ENCODE data around the gene CERS1. TPM values are rescaled to one million over a fixed set of nuclear protein-coding genes. Genes with fewer than 3 reads are reported as not detected.

The CERS1 gene
- total RNA-seq, 1 donor, result 0.27 TPM

DNA sequence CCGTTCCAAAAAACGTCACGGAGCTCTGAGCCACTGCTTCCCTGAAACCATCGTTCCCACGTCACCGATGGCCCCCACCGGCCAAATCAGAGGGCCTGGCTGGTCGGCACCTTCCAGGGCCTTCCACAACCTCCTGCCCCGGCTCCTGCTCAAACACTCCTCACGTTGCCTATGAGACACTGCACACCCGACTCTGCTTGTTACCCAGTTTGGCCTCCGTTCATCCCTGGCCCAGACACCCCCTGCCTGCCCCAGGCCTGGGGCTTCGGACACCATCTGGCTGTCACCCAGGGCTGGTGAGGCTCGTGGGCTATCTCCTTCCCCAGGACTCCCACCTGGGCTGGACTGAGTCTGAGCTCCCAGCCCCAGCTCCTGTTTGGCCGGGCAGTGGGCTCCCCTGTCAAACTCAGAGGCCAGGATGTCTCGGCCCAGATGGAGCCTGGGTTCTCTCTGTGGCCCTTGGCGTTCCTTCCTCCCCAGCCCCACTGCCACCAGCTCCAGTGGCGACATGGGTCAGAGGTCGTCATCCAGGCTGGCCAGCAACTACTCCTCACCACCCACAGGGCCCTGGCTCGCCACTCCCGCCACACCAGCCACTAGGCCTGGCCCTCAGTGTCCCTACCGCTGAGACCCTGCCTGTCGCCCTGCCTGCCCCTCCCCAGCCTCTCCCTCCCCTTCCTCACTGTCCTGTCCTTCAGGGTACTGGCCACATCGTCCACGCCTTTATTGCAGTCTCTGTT lies 17.7 kb downstream of the CERS1 start:
- DNase-seq (ENCODE audit: low read depth in 2 of 3, low spot score in 2 of 3), result no peak

DNA sequence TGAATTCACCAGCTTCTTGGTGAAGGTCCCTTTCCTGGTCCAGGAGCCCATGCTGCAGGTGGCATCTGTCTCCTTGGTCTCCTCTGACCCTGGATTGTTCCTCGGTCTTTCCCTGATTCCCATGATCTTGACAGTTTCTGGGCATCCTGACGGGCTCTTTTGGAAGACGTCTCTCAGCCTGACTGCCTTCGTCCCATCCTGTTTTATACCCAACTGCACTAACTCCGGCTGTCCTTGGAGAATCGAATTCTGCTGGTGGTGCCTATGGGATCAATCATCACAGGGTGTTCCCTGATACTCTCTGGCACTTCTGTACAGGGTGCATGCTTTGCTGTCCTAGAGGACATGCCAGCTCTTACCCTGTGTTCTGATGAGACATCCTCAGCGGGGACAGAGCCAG lies 19.1 kb downstream of the CERS1 start:
- no peak for DNase-seq (ENCODE audit: low read depth in 2 of 3, low spot score in 2 of 3)

DNA sequence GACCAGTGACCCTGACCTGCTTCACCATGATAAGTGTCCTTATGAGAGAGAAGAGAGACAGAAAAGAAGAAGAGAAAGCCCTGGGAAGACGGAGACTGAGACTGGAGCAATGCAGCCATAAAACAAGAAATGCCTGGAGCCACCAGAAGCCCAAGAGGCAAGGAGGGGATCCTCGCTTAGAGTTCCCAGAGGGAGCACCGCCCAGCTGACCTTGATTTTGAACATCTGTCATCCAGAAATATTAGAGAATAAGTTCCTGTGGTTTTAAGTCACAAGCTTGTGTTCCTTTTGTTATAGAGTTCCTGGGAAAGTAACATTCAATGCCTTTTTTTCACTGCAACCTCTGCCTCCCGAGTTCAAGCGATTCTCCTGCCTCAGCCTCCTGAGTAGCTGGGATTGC lies 20.2 kb downstream of the CERS1 start:
- no peak for DNase-seq (ENCODE audit: low read depth in 2 of 3, low spot score in 2 of 3)

DNA sequence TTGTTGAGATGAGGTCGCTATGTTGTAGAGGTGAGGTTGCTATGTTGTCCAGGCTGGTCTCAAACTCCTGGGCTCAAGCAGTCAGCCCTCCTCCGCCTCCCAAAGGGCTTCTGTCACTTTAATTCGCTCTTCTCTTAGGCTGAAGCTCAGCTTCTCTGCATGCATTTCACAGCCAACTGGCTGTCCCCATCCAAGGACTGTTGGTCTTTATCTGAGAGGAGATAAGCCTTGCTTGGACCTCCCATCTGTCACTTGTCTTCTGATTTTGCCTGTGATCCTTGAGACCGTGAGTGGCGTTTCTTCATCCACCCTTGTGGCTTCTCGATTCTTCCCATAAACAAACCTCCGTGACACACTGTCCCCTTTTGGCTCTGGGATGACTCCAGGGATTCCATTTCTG lies 24.4 kb downstream of the CERS1 start:
- no peak for DNase-seq (ENCODE audit: low read depth in 2 of 3, low spot score in 2 of 3)

DNA sequence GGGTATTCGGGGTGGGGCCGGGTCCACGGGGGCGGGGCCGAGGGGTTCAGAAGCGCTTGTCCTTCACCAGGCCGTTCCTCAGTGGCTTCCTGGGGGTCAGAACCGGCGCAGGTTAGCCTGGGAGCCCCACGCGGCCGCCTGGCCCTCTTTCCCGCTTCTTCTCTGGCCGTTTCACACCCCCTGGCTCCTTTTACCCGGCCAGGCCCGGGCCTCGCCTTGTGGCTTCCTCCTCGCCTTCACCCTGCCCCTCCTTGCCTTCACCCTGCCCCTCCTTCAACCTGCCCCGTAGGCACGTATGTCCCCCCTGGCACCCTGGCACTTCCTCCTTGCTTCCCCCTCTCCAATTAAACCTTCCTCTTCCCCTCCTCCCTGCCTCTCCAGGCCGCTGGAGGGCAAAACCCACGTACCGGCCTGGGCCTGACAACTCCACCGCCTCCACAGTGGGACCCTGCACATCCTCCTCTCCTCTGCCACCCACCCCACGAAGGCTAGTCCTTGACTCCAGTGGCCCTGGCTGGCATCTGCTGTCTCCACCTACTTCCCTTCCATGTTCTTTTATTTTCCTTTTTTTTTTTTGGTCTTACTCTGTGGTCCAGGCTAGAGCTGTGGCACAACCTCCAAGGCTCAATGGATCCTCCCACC lies 25.3 kb downstream of the CERS1 start:
- peak in 1 of 3 donors; percentile 22 for DNase-seq (ENCODE audit: low read depth in 2 of 3, low spot score in 2 of 3)

GRCh38 chr19:18869781-18870530 lies 26.0 kb downstream of the CERS1 start:
- no peak for DNase-seq (ENCODE audit: low read depth in 2 of 3, low spot score in 2 of 3)

DNA sequence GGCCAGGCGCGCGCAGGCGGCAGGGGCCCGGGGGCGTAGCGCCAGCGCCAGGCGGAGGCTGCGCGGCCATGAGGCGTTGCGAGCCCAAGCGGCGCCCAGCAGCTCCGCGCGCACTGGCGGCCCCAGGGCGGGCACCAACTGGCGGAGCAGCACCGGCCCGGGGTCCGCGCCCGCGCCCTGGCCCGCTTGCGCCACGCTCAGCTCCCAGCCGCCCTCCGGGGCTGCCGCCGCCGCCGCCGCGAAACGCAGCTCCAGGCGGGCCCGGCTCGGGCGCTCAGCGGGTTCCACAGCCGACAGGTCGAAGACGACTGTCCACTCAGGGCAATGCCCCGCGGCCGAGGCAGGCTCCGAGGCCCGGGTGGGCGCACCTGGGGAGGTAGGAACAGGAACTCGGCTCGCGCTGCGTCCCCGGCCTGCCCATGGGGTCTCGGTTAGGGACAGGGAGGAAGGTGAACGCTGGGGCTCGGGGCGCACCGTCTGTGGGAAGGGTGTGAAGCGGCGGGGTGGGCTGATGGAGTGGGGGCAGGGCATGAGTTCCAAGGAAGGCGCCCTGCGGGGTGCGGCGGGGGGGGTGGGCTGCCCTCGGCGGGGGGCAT lies 26.8 kb downstream of the CERS1 start:
- DNase-seq (ENCODE audit: low read depth in 2 of 3, low spot score in 2 of 3), result peak in 1 of 3 donors; percentile 12

DNA sequence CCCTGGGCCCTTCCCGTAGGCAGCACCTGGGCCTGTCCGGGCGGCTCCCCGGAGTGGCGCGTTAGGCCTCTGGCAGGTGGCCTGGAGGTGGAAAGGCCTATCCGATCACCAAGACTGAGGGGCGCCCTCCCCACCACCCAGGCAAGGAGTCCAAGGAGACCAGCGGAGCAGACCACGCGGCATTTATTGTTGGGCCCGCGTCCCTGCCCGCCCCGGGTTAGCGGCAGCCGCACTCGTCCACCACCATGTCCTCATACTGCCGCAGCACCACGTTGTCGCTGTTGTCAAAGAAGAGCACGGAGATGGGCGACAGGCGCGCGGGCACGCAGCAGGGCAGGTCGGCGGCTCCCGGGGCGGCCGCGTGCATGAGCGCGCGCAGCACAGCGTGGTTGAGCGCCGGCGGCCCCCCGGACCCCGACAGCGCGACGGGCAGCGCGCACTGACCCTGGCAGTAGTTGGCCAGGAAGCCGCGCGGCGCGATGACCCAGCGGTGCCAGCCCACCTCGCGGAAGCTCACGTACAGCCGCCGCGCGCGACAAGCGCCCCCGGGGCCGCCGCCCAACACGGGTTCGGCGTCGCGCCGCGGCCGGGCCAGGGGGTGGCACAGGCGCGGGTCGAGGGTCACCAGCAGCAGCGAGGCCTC lies 27.5 kb downstream of the CERS1 start:
- DNase-seq (ENCODE audit: low read depth in 2 of 3, low spot score in 2 of 3), result peak in 1 of 3 donors; percentile 28

DNA sequence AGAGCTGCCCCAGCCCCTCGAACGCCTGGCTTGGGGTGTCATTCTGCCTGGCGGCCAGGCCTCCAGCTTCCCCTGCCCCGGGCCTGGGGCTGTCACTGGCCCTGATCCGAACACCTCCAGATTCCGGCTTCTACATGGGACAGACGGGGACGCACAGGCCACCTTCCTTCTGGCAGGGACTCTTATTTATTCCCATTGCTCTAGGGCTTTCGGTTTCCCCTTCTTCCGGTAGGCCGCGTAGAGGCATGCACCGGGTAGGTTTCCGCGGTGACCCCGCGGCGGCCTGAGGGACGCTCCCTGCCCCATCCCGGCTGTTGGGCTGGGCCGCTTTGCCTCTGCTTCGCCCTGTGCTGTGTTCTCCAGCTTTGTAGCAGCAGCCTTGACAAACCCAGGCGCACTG lies 28.2 kb downstream of the CERS1 start:
- no peak for DNase-seq (ENCODE audit: low read depth in 2 of 3, low spot score in 2 of 3)

DNA sequence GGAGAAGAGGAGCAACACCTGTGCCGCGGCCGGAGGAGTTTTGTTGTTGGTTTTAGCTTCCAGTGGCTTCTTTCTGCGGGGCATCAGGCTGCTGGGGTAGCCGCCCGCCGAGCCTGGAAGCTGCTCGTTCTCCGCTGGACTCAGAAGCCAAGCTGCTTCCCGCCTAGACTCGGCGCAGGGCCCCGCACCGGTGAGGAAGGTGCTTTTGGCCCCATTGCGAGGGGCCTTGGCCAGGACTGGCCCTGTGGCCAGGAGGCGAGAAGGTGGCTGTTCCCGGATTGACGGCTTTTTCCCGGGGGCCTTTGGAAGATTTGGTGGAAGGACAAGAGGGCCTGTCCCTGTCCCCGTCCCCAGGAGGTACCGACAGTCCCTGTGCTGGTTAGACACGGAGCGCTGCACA lies 28.8 kb downstream of the CERS1 start:
- no peak for DNase-seq (ENCODE audit: low read depth in 2 of 3, low spot score in 2 of 3)

- DNase-seq (ENCODE audit: low read depth in 2 of 3, low spot score in 2 of 3), result no peak
Observed at GRCh38 chr19:18866800-18867123, 29.2 kb downstream of the CERS1 start.

GRCh38 chr19:18865973-18866799 lies 29.8 kb downstream of the CERS1 start:
- DNase-seq (ENCODE audit: low read depth in 2 of 3, low spot score in 2 of 3), result peak; percentile 46 to 62 (median 56)

- DNase-seq (ENCODE audit: low read depth in 2 of 3, low spot score in 2 of 3), result no peak
Observed at GRCh38 chr19:18865106-18865972, 30.6 kb downstream of the CERS1 start.

DNA sequence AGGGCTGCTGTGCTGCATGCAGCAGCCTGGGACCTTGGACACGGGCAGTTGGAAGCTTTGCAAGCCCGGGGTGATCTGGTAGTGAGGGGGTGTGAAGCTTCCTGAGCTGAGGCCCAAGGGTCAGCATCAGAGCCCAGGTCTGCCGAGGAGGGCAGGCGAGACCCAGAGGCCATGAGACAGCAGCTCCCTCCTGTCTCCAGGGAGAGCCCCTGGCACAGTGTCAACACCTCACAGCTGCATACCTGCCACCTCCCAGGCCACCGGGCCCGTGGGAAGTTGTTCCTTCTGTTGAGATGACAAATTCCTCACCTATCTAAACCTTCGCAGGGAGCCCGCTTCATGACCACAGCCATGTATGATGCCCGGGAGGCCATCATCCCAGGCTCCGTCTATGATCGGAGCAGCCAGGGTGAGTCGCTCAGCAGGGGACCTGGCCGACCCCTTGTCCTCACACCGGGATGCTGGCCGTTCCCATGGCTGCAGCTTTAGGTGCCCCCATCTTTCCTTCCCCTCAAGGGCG lies 32.1 kb downstream of the CERS1 start:
- no peak for DNase-seq (ENCODE audit: low read depth in 2 of 3, low spot score in 2 of 3)

- no peak for DNase-seq (ENCODE audit: low read depth in 2 of 3, low spot score in 2 of 3)
Observed at GRCh38 chr19:18862976-18863842, 32.7 kb downstream of the CERS1 start.

DNA sequence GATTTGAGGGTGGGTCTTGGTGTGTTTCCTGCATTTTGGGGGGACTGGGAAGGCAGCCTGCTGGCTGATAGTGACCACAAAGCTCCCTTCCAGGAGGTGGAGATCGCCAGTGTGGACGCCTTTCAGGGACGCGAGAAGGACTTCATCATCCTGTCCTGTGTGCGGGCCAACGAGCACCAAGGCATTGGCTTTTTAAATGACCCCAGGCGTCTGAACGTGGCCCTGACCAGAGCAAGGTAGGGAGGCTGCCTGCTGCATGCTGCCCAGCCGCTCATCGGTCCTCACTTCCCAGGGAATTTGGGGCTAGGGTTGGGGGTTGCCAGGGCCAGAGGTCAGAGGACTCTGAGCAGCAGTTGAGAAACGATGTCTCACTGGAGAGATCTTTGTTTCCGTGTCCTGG lies 34.0 kb downstream of the CERS1 start:
- no peak for DNase-seq (ENCODE audit: low read depth in 2 of 3, low spot score in 2 of 3)

DNA sequence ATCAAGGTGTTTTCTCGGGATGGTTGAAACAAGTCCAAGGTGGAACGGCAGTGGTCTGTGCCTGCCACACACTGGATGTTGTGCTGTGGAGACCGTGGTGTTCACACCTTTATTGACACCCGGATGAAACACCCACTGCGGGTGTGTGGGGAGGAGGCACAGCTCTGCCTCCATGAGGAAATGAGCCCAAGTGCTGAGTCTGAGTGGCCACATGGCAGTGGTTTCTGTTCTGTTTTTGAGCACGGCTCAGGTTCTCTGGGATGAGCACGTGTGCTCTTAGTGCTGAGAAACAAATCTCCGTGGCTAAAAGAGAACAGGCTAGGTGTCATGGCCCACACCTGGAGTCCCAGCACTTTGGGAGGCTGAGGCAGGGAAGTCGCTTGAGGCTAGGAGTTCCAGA lies 34.7 kb downstream of the CERS1 start:
- no peak for DNase-seq (ENCODE audit: low read depth in 2 of 3, low spot score in 2 of 3)

- DNase-seq (ENCODE audit: low read depth in 2 of 3, low spot score in 2 of 3), result no peak
Observed at GRCh38 chr19:18860725-18861124, 35.2 kb downstream of the CERS1 start.
